GM23338 (cell line): ENCODE results near the gene AGPAT4. TPM values are rescaled to one million over a fixed set of nuclear protein-coding genes. Genes with fewer than 3 reads are reported as not detected.

Source experiments
- ATAC-seq: fragments of 200-7000 bp; cut with Tn5 transposase; 3 replicates; pipeline ENCODE4 v1.9.1; 2020
- DNase-seq: peaks from one replicate; pipeline ENCODE4 v3.0.0-alpha.2; 2015; ENCODE audit warnings: low spot score
- H2AFZ ChIP-seq: fragments of 200-600 bp; sonication (generic); 2 replicates; pipeline ENCODE4 v1.8.0; 2016; ENCODE audit warnings: antibody characterized with exemption, mild to moderate bottlenecking, moderate library complexity
- H3F3A ChIP-seq: fragments of 200-600 bp; sonication (generic); replicated peaks from 2 replicates; pipeline ENCODE4 v1.8.0; 2017; ENCODE audit warnings: antibody characterized with exemption, mixed run types, low read depth
- H3K27ac ChIP-seq: fragments of 200-600 bp; sonication (generic); 2 replicates; pipeline ENCODE4 v1.6.1; 2016; ENCODE audit warnings: low read depth
- H3K27me3 ChIP-seq: fragments of 200-600 bp; sonication (generic); 2 replicates; pipeline ENCODE4 v1.8.0; 2016; ENCODE audit warnings: mild to moderate bottlenecking, mixed run types, moderate library complexity; ENCODE audit not compliant: insufficient read depth
- H3K36me3 ChIP-seq: fragments of 200-600 bp; sonication (generic); 2 replicates; pipeline ENCODE4 v1.8.0; 2016; ENCODE audit warnings: mild to moderate bottlenecking; ENCODE audit not compliant: insufficient read depth
- H3K4me1 ChIP-seq: fragments of 200-600 bp; sonication (generic); 2 replicates; pipeline ENCODE4 v1.8.0; 2016; ENCODE audit warnings: mild to moderate bottlenecking, moderate library complexity; ENCODE audit not compliant: insufficient read depth
- H3K4me2 ChIP-seq: fragments of 200-600 bp; sonication (generic); 2 replicates; pipeline ENCODE4 v1.7.1; 2017; ENCODE audit warnings: mixed run types
- H3K4me3 ChIP-seq: fragments of 200-600 bp; sonication (generic); 2 replicates; pipeline ENCODE4 v1.6.1; 2016; ENCODE audit warnings: mixed run types
- H3K79me2 ChIP-seq: fragments of 200-600 bp; sonication (generic); replicated peaks from 2 replicates; pipeline ENCODE4 v1.8.0; 2017; ENCODE audit warnings: mild to moderate bottlenecking; ENCODE audit not compliant: insufficient read depth
- H3K9me2 ChIP-seq: fragments of 200-600 bp; sonication (generic); 2 replicates; pipeline ENCODE4 v1.8.0; 2017; ENCODE audit not compliant: insufficient read depth
- H4K20me1 ChIP-seq: fragments of 200-600 bp; sonication (generic); replicated peaks from 2 replicates; pipeline ENCODE4 v1.8.0; 2017; ENCODE audit warnings: mild to moderate bottlenecking; ENCODE audit not compliant: insufficient read depth
- H3K27ac Mint-ChIP-seq: 2 replicates; pipeline ENCODE4 v1.8.0; 2020; ENCODE audit warnings: inconsistent platforms, mild to moderate bottlenecking, moderate library complexity, mixed read lengths
- H3K27me3 Mint-ChIP-seq: 3 replicates; pipeline ENCODE4 v1.8.0; 2022; ENCODE audit warnings: low read depth, mild to moderate bottlenecking, moderate library complexity, mixed read lengths, inconsistent platforms; ENCODE audit not compliant: insufficient read depth, poor library complexity
- H3K36me3 Mint-ChIP-seq: 3 replicates; pipeline ENCODE4 v1.8.0; 2021; ENCODE audit warnings: low read depth, mild to moderate bottlenecking, inconsistent platforms, moderate library complexity, mixed read lengths
- H3K4me1 Mint-ChIP-seq: 3 replicates; pipeline ENCODE4 v1.8.0; 2020; ENCODE audit warnings: mild to moderate bottlenecking, inconsistent platforms, mixed read lengths
- H3K4me3 Mint-ChIP-seq: 3 replicates; pipeline ENCODE4 v1.8.0; 2021; ENCODE audit warnings: moderate library complexity, mild to moderate bottlenecking, inconsistent platforms, mixed read lengths
- H3K9me3 Mint-ChIP-seq: 3 replicates; pipeline ENCODE4 v1.8.0; 2020; ENCODE audit warnings: moderate library complexity, mild to moderate bottlenecking, inconsistent platforms, mixed read lengths
- CREB1 ChIP-seq: fragments of 250-450 bp; sonication (Bioruptor Pico); IDR thresholded peaks from 2 replicates; pipeline ENCODE4 v1.5.0; 2020; ENCODE audit warnings: low read depth, mild to moderate bottlenecking, moderate library complexity
- ETS1 ChIP-seq: IDR thresholded peaks from 2 replicates; pipeline ENCODE4 v1.6.1; 2016; ENCODE audit warnings: antibody characterized with exemption
- EZH2 ChIP-seq: fragments of 200-600 bp; sonication (generic); IDR thresholded peaks from one replicate; pipeline ENCODE4 v1.8.0; 2017; ENCODE audit warnings: antibody characterized with exemption, mild to moderate bottlenecking, low read depth; ENCODE audit not compliant: unreplicated experiment
- EZH2phosphoT487 ChIP-seq: fragments of 200-600 bp; sonication (generic); IDR thresholded peaks from one replicate; pipeline ENCODE4 v1.8.1; 2018; ENCODE audit warnings: antibody characterized with exemption; ENCODE audit not compliant: unreplicated experiment
- JUNB ChIP-seq: IDR thresholded peaks from one replicate; pipeline ENCODE4 v1.6.1; 2016; ENCODE audit warnings: antibody characterized with exemption; ENCODE audit not compliant: unreplicated experiment
- NANOG ChIP-seq: IDR thresholded peaks from 2 replicates; pipeline ENCODE4 v1.6.1; 2016; ENCODE audit warnings: antibody characterized with exemption, borderline replicate concordance
- POLR2AphosphoS5 ChIP-seq: IDR thresholded peaks from 2 replicates; pipeline ENCODE4 v1.6.1; 2016; ENCODE audit warnings: antibody characterized with exemption, low read depth
- REST ChIP-seq: IDR thresholded peaks from one replicate; pipeline ENCODE4 v1.6.1; 2018; ENCODE audit warnings: antibody characterized with exemption; ENCODE audit not compliant: unreplicated experiment
- STAT1 ChIP-seq: IDR thresholded peaks from one replicate; pipeline ENCODE4 v1.6.1; 2016; ENCODE audit warnings: antibody characterized with exemption; ENCODE audit not compliant: unreplicated experiment
- ZNF114 ChIP-seq: fragments of 250-450 bp; sonication (Bioruptor Pico); IDR thresholded peaks from 2 replicates; pipeline ENCODE4 v1.5.0; 2020; ENCODE audit warnings: mild to moderate bottlenecking, moderate library complexity
- ZNF331 ChIP-seq: fragments of 250-450 bp; sonication (Bioruptor Pico); IDR thresholded peaks from 2 replicates; pipeline ENCODE4 v1.5.0; 2020; ENCODE audit warnings: low read depth, mild to moderate bottlenecking, moderate library complexity
- ZNF462 ChIP-seq: fragments of 250-450 bp; sonication (Bioruptor Pico); IDR thresholded peaks from 2 replicates; pipeline ENCODE4 v1.5.0; 2020; ENCODE audit warnings: mild to moderate bottlenecking, moderate library complexity
- polyA plus RNA-seq: library from polyadenylated mRNA; unstranded; fragments of >200 nt; fragmentation: Nextera tagmentation; extraction: Ambion mirVana; gene quantifications from 2 replicates; pipeline ENCODE4 v1.2.1, GENCODE V29; 2016
- total RNA-seq: library from RNA; depleted of rRNA; stranded (reverse); fragments of >200 nt; shearing (Covaris generic); gene quantifications from 2 replicates; pipeline ENCODE4 v1.2.3, GENCODE V29; 2014

The AGPAT4 gene
- total and polyA plus RNA-seq, 2 experiments from 2014 or later = 8.9 to 19.3 TPM

- Histone ChIP-seq H4K20me1 (peaks cover 2% of the 10 kb centered on the region), H3K27me3 (no peaks in the 10 kb centered on the region), H3K4me2 (no peak overlapping the region), H3K27ac (no peak overlapping the region), H3K4me1 (no peaks in the 10 kb centered on the region; the same call in 1 of the 2 replicates), H2AFZ (no peak overlapping the region), H3K4me3 (no peak overlapping the region), H3K79me2 (peaks cover 11% of the 10 kb centered on the region), H3K9me2 (no peaks in the 10 kb centered on the region), H3F3A (no peaks in the 10 kb centered on the region), H3K36me3 (peaks cover 7% of the 10 kb centered on the region; the same call in 1 of the 2 replicates)
- H3K4me1 Mint-ChIP-seq = no peaks in the 10 kb centered on the region
- H3K27me3 Mint-ChIP-seq = peaks cover 17% of the 10 kb centered on the region
- DNase-seq (no peak), ATAC-seq (no peak)
- no peak for TF ChIP-seq EZH2
- TF ChIP-seq JUNB = no peak
- TF ChIP-seq ETS1 = no peak
- no peak overlapping the region for H3K4me3 Mint-ChIP-seq
- H3K9me3 Mint-ChIP-seq = peaks cover 63% of the 10 kb centered on the region
- no peak overlapping the region for H3K27ac Mint-ChIP-seq
- H3K36me3 Mint-ChIP-seq = peaks cover 83% of the 10 kb centered on the region
These were observed 145.6 kb downstream of the AGPAT4 start for GRCh38 chr6:161128230-161128629.

- no peaks in the 10 kb centered on the region for H3K4me1 Mint-ChIP-seq
- peaks cover 89% of the 10 kb centered on the region for H3K36me3 Mint-ChIP-seq
- Histone ChIP-seq H4K20me1 (no peaks in the 10 kb centered on the region; the same call in 1 of the 2 replicates), H3K36me3 (peaks cover 9% of the 10 kb centered on the region; the same call in 1 of the 2 replicates), H3K4me2 (no peak overlapping the region), H3F3A (no peaks in the 10 kb centered on the region), H3K27me3 (no peaks in the 10 kb centered on the region), H3K9me2 (no peaks in the 10 kb centered on the region), H3K79me2 (peaks cover 11% of the 10 kb centered on the region), H3K4me3 (no peak overlapping the region), H3K4me1 (no peaks in the 10 kb centered on the region; the same call in 1 of the 2 replicates), H3K27ac (no peak overlapping the region), H2AFZ (no peak overlapping the region)
- H3K4me3 Mint-ChIP-seq = no peak overlapping the region
- DNase-seq (no peak), ATAC-seq (no peak)
- H3K27me3 Mint-ChIP-seq = peaks cover 17% of the 10 kb centered on the region
- no peak overlapping the region for H3K27ac Mint-ChIP-seq
- H3K9me3 Mint-ChIP-seq = peaks cover 73% of the 10 kb centered on the region
- no peak for TF ChIP-seq CREB1 (CRISPR knock-in tag)
- no peak for TF ChIP-seq EZH2phosphoT487
- no peak for TF ChIP-seq ZNF114 (CRISPR knock-in tag)
- TF ChIP-seq EZH2 = no peak
- no peak for TF ChIP-seq ZNF331 (CRISPR knock-in tag)
- TF ChIP-seq ZNF462 (CRISPR knock-in tag) = no peak
- no peak for TF ChIP-seq POLR2AphosphoS5
- TF ChIP-seq NANOG = no peak
- no peak for TF ChIP-seq STAT1
- no peak for TF ChIP-seq REST
These were observed 146.7 kb downstream of the AGPAT4 start for GRCh38 chr6:161127071-161127740.
